GM12873 (cell line): Measurements from ENCODE around the gene P2RX4.

Experiments used
- CTCF ChIP-seq: IDR thresholded peaks from 2 replicates; pipeline ENCODE4 v1.5.1; 2012; ENCODE audit warnings: low read depth, mild to moderate bottlenecking, moderate library complexity, low read length, control low read depth; ENCODE audit not compliant: insufficient read depth; ENCODE audit errors: missing control alignments

The P2RX4 gene

GRCh38 chr12:121228919-121229665 lies 19.2 kb downstream of the P2RX4 start:
- TF ChIP-seq CTCF: no peak

GRCh38 chr12:121229826-121230537 lies 20.1 kb downstream of the P2RX4 start:
- TF ChIP-seq CTCF: peak; percentile 80

- TF ChIP-seq CTCF: no peak
Observed at GRCh38 chr12:121230538-121230907, 20.6 kb downstream of the P2RX4 start.

GRCh38 chr12:121232163-121232562 lies 22.2 kb downstream of the P2RX4 start:
- no peak for TF ChIP-seq CTCF

GRCh38 chr12:121232977-121233627 lies 23.2 kb downstream of the P2RX4 start:
- TF ChIP-seq CTCF: peak; percentile 16

- TF ChIP-seq CTCF: no peak
Observed at GRCh38 chr12:121233628-121234020, 23.7 kb downstream of the P2RX4 start.

- TF ChIP-seq CTCF: no peak
Observed at GRCh38 chr12:121236776-121237175, 26.8 kb downstream of the P2RX4 start.
